Measurements from ENCODE around the gene MAML1.
"Not testable (repeated sequence)": the region's sequence is repeated elsewhere in the genome, so short reads cannot be mapped to it uniquely, and the experiment has no call there.

The MAML1 gene

DNA sequence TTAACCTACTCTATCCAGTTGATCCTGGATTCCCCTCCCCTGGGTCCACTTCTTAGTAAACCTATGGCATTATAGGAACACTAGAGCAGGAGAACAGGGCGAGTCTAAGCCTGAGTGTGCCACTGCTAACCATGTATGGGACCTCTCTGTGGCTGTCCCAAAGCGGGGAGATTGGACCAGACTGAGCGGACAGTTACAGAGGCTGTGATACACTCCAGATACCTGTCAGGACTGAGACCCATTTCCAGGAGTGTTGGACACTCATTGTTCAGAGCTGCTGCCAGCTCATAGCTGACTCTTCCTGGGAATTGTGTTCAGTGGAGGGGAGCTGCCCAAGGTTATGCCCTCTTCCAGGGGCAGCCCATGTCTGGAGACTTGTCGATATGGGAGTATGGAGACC is 49.2 kb downstream of the MAML1 start:
- Mint-ChIP-seq H3K36me3 (ENCODE audit: low read depth) (peaks cover 57% of the 10 kb centered on the region), H3K27me3 (no peaks in the 10 kb centered on the region), H3K9me3 (no peaks in the 10 kb centered on the region), H3K4me1 (ENCODE audit: low read depth) (peaks cover 64% of the 10 kb centered on the region), H3K4me3 (no peak overlapping the region), H3K27ac (no peak overlapping the region)
- intact Hi-C loops (cut with micrococcal nuclease): no loop called here

DNA sequence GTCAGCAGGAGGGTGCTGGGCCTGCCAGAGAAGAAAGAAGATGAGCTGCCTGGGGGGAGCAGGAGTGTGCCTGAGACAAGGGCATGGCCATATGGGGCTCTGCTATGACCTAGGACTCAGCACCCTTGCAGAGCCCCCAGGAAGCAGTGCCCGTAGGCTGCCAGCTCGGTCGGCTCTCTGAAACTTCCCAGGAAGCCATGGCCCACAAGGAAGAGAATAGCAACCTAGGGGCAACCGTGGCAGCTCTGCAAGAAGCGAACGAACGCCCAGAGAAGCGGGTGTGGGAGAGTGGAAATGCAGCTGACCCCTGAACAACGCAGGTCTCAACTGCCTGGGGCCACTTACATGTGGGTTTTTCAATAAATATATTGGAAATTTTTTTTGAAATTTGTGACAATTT is 50.5 kb downstream of the MAML1 start:
- H3K27ac Mint-ChIP-seq: no peak overlapping the region
- intact Hi-C loops (cut with micrococcal nuclease): no loop called here

DNA sequence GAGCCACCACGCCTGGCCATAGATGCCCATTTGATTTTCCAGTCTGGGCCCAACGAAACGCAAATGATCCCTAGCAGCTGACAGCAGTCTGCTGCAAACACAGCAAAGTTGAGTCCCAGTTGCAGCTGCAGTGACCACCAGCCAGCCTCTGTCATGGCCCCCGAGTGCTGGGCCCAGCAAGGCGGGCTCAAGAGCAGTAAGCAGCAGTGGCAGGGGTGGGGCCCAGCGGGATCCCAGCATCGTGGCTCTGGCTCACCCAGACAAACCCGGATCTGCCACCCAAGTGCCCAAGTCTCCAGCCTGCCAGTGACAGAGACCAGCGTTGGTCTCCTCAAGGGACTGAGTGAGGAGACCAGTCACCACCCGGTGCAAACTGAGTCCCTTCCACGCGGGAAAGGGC is 54.2 kb downstream of the MAML1 start:
- H3K4me1 Mint-ChIP-seq (ENCODE audit: low read depth): peaks cover 28% of the 10 kb centered on the region
- H3K27ac Mint-ChIP-seq: no peak overlapping the region
- H3K9me3 Mint-ChIP-seq: no peaks in the 10 kb centered on the region
- intact Hi-C loops (cut with micrococcal nuclease): no loop called here
- no peaks in the 10 kb centered on the region for H3K27me3 Mint-ChIP-seq
- H3K36me3 Mint-ChIP-seq (ENCODE audit: low read depth): peaks cover 22% of the 10 kb centered on the region
- H3K4me3 Mint-ChIP-seq: no peak overlapping the region

More for the DNA sequence above, 50.5 kb downstream of the MAML1 start:
- Mint-ChIP-seq H3K4me1 (ENCODE audit: low read depth) (peaks cover 52% of the 10 kb centered on the region), H3K9me3 (no peaks in the 10 kb centered on the region), H3K4me3 (no peak overlapping the region), H3K36me3 (ENCODE audit: low read depth) (peaks cover 53% of the 10 kb centered on the region), H3K27me3 (no peaks in the 10 kb centered on the region)

DNA sequence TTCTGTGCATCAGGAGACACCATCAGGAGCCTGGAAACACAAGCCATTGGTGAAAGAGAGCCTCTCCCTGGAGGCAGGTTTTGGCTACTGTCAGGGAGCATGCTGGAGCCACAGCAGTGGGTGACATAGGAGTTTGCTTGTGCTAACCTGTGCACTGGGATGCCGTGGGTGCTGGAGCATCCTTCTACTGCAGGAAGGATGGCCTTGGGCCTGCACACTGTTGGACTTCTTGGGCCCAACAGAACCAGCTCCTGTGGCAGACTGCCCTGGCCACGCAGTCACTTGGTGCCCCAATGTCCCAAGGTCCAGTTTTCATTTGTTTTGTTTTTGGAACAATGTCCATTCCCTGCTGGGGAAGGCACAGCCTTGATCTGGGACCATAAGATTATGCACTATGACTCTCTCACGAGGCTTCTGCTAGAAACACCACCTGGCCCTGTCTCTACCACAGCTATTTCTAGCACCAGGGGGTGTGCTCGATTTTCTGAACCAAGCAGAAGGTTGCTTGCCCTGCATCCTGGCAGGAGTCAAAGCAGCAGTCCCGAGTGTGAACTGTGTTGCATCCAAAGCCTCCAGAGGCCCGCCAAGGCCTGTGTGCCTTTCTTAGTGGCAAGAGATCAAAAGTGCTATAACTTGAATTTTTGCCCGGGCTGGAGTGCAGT is 55.7 kb downstream of the MAML1 start:
- intact Hi-C loops (cut with micrococcal nuclease): no loop called here
- peaks cover 43% of the 10 kb centered on the region for H3K4me1 Mint-ChIP-seq (ENCODE audit: low read depth)
- no peaks in the 10 kb centered on the region for H3K27me3 Mint-ChIP-seq
- H3K27ac Mint-ChIP-seq: no peak overlapping the region
- peaks cover 14% of the 10 kb centered on the region for H3K36me3 Mint-ChIP-seq (ENCODE audit: low read depth)
- no peaks in the 10 kb centered on the region for H3K9me3 Mint-ChIP-seq
- no peak overlapping the region for H3K4me3 Mint-ChIP-seq

DNA sequence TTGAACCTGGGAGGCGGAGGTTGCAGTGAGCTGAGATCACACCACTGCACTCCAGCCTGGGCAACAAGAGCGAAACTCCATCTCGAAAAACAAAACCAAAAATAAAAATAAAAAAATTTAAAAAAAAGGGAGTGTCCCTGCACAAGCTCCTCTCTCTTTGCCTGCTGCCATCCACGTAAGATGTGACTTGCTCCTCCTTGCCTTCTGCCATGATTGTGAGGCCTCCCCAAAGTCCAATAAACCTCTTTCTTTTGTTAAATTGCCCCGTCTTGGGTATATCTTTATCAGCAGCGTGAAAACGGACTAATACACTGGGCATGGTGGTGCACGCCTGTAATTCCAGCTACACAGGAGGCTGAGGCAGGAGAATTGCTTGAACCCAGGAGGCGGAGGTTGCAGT is 56.7 kb downstream of the MAML1 start:
- H3K27ac Mint-ChIP-seq; H3K4me3 Mint-ChIP-seq; H3K27me3 Mint-ChIP-seq; intact Hi-C loops (cut with micrococcal nuclease); H3K9me3 Mint-ChIP-seq: not testable (repeated sequence)
- Mint-ChIP-seq H3K4me1 (ENCODE audit: low read depth) (peaks cover 51% of the 10 kb centered on the region), H3K36me3 (ENCODE audit: low read depth) (peaks cover 11% of the 10 kb centered on the region)

DNA sequence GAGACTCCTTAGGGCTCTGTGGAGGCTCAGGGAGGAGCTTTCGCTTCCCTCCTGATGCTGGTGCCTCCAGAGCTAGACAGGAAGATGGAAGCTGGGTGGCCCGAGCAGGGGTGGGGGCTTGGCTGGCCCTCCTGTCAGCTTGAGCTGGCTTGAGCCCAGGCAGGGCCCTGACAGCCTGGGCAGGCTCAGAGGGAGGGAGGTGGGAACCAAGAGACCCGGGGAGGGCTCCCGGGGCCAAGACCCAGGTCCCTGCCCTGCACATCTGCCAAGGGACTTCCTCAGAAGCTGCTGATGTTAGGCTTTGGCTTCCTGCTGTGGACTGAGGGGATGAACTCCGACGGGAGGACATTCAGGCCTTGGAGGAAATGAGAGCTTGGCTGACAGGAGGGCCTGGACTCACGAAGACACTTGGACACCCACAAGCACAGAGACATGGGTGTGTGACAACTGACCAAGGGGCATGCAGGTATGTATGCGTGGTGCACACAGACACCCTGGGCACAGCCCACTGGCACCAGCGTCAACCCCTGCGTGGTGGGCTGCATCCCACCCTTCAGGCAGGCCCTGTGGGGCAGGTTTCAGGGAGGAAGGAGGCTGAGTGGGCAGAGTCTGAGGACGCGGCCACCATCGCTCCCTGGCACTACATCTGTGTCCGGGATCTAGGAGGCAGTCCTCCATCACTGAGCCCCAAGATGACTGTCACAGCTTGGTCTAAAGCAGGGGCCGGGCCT is 59.4 kb downstream of the MAML1 start:
- H3K27ac Mint-ChIP-seq: peak overlapping the region; percentile 94
- no peaks in the 10 kb centered on the region for H3K9me3 Mint-ChIP-seq
- H3K4me3 Mint-ChIP-seq: peak overlapping the region; percentile 59
- peaks cover 7% of the 10 kb centered on the region for H3K36me3 Mint-ChIP-seq (ENCODE audit: low read depth)
- H3K27me3 Mint-ChIP-seq: no peaks in the 10 kb centered on the region
- H3K4me1 Mint-ChIP-seq (ENCODE audit: low read depth): peaks cover 51% of the 10 kb centered on the region
- intact Hi-C loops (cut with micrococcal nuclease): loop anchor here (2.0 to 5.0 kb wide), 2 partner anchors 15 to 60 kb away; partner anchors contain the start of gene MAML1

DNA sequence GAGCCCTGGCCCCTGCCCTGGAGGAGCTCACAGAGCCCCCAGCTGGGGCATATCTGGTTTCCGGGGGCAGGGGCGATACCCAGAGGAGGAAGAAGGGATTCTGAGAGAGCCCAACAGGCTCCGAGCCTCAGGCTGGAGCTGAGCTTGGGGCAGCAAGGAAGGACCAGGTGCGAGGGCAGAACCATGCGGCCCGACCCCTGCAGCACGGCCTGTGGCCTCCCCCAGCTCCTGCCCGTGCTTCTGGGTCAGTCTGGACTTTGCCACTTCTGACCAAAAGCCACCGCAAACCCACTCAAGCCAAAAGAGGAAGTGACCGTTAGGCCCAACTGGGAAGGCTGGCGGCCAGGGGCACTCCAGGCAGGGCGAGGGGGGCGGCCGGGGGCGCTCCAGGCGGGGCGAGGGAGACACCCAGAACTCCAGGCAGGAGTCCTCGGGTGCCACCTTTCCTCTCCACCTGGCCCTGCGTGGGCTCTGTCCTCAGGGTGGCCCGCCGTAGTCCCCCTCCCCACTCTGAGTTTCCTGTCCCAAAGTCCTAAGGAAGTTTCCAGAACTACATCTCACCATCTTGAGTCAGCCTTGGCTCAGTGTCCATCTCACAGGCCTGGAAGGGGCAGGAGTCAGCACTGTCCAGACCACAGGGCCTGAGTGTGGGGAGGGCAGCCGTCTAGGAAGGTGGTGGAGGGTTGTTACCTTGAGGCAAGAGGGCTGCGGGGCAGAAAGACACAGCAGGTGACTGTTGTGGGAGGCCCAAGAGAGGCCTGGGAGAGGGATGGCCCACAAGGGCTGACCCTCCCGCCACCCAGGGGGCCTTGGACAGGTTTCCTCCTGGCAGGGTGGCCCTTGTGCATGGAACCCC is 60.2 kb downstream of the MAML1 start:
- intact Hi-C loops (cut with micrococcal nuclease): loop anchor here (2.0 to 5.0 kb wide), 2 partner anchors 16 to 61 kb away; partner anchors contain the start of gene MAML1
- Mint-ChIP-seq H3K36me3 (ENCODE audit: low read depth) (peaks cover 15% of the 10 kb centered on the region), H3K4me3 (peak overlapping the region; percentile 72), H3K27ac (peak overlapping the region; percentile 94), H3K4me1 (ENCODE audit: low read depth) (peaks cover 53% of the 10 kb centered on the region), H3K9me3 (no peaks in the 10 kb centered on the region), H3K27me3 (no peaks in the 10 kb centered on the region)

DNA sequence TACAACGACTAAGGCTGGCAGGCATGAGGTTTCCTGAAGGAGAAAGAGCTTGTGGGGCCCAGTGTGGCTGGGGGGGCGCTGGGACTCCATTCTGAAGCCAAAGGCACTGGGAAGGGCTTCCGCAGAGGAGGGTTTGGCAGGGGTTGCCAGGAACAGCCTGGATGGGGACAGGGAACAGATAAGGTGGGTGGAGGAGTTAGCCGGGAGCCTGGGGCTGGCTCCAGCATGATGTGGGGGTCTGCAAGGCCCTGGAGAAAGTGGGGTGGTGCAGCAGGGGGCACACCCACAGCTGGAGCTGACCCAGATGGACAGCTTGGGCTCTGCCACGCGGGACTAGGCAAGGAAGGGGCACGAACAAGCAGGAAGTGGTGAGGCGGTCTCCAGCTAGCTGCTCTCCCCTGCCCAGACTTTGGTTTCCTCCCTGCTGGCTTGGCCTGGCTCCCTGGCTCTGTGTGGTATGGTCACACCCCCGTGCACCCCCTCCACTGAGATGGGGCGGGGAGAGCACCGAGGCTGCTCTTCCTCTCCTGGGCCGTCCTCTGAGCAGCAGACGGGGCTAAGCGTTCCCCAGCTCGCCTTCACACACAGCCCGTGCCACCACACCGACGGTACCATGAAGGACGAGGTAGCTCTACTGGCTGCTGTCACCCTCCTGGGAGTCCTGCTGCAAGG is 61.0 kb downstream of the MAML1 start, which contains the start of gene LTC4S:
Gene LTC4S (plus strand): TSS at position 519 of the 672 bp plus-strand sequence. CDS start 95 bp downstream, at position 614.
- Mint-ChIP-seq H3K36me3 (ENCODE audit: low read depth) (peaks cover 22% of the 10 kb centered on the region), H3K27me3 (no peaks in the 10 kb centered on the region), H3K27ac (peak within 1 kb of the TSS; percentile 94), H3K4me1 (ENCODE audit: low read depth) (peaks cover 53% of the 10 kb centered on the region), H3K4me3 (peak within 1 kb of the TSS; percentile 72), H3K9me3 (no peaks in the 10 kb centered on the region)
- intact Hi-C loops (cut with micrococcal nuclease): loop anchor here (2.0 to 5.0 kb wide), 2 partner anchors 17 to 61 kb away; partner anchors contain the start of gene MAML1

DNA sequence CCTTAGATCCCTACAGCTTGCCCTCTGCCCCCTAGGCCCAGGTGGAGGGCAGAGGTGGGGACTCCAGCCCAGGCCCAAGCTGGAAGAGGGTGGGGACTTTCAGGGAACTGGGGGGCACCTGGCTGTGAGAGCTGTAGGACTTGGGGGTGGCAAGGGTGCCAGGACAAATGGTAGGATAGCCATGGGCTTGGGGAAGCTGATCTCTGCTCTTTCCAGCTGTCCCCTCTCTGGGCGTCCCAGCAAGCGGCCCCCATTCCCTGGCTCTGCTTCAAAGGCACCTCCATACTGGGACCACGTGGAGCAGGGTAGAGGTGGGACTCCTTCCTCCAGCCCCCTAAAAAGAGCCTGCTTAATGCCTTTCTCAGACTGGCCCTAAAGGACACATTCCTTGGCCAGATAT is 61.5 kb downstream of the MAML1 start:
- peak overlapping the region; percentile 72 for H3K4me3 Mint-ChIP-seq
- H3K36me3 Mint-ChIP-seq (ENCODE audit: low read depth): peaks cover 28% of the 10 kb centered on the region
- peak overlapping the region; percentile 94 for H3K27ac Mint-ChIP-seq
- H3K27me3 Mint-ChIP-seq: no peaks in the 10 kb centered on the region
- H3K4me1 Mint-ChIP-seq (ENCODE audit: low read depth): peaks cover 53% of the 10 kb centered on the region
- intact Hi-C loops (cut with micrococcal nuclease): loop anchor here (5.0 kb wide), 1 partner anchor 62 kb away; the partner anchor contains the start of gene MAML1
- no peaks in the 10 kb centered on the region for H3K9me3 Mint-ChIP-seq

DNA sequence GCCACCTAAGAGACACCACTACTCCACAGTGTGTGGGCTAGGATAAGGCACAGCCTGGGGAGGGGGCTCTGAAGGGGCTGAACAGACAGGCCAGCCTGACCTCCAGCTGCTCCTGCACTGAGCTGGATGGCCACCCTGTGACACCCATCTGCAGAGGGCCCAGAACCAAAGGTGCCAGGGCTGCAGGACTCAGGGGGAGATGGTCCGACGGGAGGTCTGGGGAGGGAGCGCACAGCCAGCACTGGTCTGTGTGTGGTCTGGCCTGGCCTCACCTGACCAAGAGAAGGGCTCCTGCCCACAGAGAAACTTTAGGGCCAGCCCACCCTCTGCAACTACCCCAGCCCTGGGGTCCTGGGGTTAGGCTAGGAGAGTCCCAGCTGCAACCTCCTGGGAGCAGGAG is 62.0 kb downstream of the MAML1 start:
- Mint-ChIP-seq H3K9me3 (no peaks in the 10 kb centered on the region), H3K4me1 (ENCODE audit: low read depth) (peaks cover 53% of the 10 kb centered on the region), H3K27me3 (no peaks in the 10 kb centered on the region), H3K4me3 (peak overlapping the region; percentile 72), H3K27ac (peak overlapping the region; percentile 94), H3K36me3 (ENCODE audit: low read depth) (peaks cover 32% of the 10 kb centered on the region)
- intact Hi-C loops (cut with micrococcal nuclease): loop anchor here (5.0 kb wide), 1 partner anchor 62 kb away; the partner anchor contains the start of gene MAML1

DNA sequence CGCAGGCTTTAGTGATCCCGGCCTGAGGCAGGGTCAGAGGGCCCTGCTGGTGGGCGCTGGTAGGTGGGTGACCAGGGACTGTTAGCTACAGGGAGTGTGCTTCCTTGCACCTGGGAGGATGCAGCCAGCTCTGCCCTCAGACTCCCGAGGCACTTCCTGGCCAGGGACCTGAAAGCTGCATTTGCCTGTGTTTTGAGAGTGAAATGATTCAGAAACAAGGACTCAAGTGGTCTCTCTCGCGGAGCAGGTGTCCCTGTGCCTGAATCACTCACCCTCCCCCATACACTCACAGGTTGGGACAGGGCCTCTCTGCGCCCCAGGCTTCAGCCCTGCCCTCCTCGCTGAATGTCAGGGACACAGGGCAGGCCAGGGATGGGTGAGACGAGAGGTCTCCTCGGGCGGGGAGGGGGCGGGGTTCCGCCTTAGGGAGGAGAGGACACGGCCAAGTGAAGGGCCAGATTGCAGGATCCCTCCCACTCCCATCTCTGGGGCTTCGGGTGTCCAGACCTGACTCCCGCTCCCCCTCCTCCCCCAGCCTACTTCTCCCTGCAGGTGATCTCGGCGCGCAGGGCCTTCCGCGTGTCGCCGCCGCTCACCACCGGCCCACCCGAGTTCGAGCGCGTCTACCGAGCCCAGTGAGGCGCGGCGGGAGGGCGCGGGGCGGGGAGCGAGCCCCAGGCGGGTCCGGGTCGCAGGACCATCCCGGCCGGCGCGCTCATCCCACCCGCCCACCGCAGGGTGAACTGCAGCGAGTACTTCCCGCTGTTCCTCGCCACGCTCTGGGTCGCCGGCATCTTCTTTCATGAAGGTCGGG is 62.6 kb downstream of the MAML1 start:
- H3K4me1 Mint-ChIP-seq (ENCODE audit: low read depth): peaks cover 53% of the 10 kb centered on the region
- H3K27ac Mint-ChIP-seq: peak overlapping the region; percentile 94
- H3K27me3 Mint-ChIP-seq: no peaks in the 10 kb centered on the region
- intact Hi-C loops (cut with micrococcal nuclease): loop anchor here (5.0 kb wide), 1 partner anchor 33 kb away; no protein-coding TSS in a partner anchor
- H3K9me3 Mint-ChIP-seq: no peaks in the 10 kb centered on the region
- H3K4me3 Mint-ChIP-seq: peak overlapping the region; percentile 72
- peaks cover 39% of the 10 kb centered on the region for H3K36me3 Mint-ChIP-seq (ENCODE audit: low read depth)

Measured in dendritic cell treated with granulocyte-macrophage colony-stimulating factor and Interleukin-4, amounts not matched to agents 40 ng/mL and 50 ng/mL, for 4 days (primary cell).